HL-60/S4 (cell line): Measurements from ENCODE around the gene NT5C1A.

Experiments
- in situ Hi-C: fragments of 300-500 bp; cut with MboI; formaldehyde crosslinking; loops from 2 replicates; pipeline ENCODE4 v1.14.3; 2022; ENCODE audit warnings: low sequenced_read_pairs

The NT5C1A gene

DNA sequence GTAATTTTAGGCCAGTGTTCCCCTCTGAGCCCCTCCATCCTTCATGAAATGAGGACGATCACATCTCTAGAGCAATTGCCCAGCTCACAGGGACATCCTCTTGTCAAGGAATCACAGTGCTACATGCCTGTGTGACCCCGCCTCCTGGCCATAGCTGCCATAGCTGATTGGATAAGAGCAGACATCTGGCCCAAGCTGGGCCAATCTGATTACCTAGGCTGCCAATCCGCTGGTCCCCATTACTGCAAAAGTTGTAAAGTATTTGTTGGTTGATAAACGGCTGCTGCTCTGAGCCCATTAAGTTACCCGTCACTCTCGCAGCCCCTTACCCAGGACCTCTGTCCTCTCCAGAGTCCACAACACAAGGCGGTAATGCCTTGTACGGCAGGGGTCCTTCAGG, 8.3 kb downstream of the NT5C1A start:
- in situ Hi-C loops: no loop called here

DNA sequence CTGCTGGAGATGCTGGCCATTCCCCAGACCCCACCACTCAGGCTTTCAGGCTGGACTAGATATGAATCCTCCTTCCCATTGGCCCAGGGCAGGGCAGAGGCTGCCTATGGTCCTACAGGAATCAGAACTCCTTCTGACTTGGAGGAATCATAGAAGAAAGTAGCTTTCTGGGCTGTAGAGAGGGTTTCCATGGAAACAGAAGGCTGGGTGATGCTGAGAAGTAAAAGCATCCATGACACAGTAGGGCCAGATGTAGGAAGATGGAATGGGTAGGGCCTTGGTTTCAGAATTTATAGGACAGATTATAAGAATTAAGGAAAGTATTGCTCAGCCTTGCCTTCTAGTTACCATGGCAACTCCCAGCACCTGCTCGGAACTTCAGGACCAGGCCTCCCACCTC, 9.0 kb downstream of the NT5C1A start:
- in situ Hi-C loops: no loop called here

DNA sequence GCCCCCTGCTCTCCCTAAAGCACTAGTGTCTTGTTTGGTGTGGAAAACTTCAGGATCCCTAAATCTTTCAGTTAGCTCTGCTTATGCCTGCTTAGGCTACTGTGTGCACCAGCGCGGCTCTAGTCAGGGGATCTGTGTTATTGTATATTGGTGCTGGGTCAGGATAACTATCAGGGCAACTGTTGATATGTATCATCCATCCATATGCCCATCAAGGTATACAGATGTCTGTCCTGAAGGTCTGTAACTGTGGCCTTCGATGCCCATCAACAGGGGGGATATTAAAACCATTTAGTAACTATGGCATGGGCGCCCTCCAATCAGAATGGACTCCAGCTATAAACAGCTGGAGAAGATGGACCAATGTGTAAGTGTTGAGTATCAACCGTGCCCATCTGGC, 12.4 kb downstream of the NT5C1A start:
- in situ Hi-C loops: no loop called here

DNA sequence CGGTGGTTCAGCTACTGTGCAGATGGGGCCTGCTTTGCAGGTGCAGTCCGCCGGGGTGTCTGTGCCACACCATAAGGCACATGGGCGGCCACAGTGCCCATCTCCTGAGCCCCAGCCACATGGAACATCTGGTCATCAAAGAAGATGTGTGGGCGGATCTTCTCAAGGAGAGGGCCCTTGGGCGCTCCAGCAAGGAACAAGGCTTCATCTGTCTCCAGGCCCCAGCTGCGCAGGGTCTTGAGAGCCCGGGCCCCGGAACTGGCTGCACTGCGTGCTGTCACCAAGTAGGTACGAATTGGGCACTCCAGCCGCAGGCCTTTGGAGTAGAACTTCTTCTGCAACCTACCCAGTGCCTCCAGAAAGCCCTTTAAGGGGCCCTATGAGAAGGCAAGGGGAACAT, 12.8 kb downstream of the NT5C1A start:
- in situ Hi-C loops: no loop called here

DNA sequence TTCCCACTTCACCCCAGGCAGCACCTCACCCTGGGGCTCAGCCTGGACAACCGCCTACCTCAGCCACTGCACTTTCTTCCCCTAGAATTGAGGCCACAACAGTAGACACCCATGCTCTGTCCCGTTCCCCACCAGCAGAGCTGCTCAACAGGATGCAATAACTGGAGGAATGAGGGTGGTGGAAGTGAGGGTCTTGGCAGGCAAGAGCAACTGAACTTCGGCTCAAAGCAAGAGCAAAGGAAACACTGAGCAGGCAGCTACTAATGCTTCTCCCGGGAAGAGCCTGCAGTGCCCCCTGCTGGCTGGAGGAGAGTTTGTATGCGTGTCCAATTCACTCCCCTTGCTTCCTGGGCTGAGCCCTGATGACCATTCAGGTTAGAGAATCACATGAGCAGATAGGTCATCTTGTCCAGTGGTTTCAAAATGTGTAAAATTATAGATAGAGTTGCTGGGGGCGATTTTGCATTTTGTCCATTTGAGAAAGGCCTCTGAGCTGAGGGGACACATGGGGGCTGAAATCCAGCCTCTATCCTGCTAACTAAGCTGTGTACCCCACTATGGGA, 13.9 kb downstream of the NT5C1A start:
- in situ Hi-C loops: no loop called here

DNA sequence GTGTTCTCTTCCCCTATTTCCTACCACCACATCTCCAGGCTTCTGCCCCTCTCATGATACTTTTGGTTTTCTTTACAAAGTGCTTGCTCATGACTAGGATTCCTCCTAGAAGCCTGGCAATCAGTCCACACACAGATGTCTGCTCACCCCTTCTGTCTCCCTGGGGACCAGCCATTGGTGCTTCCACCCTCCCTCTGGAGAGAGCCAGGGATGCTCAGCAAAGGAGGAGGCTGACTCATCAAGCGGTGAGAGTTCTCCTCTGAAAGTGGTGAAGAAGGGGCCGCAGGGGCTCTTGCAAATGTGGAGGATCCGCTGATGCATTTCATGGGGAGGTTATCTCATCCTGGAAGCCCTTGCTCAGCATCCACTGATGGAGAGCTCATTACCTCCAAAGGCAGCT, 14.5 kb downstream of the NT5C1A start:
- in situ Hi-C loops: no loop called here

DNA sequence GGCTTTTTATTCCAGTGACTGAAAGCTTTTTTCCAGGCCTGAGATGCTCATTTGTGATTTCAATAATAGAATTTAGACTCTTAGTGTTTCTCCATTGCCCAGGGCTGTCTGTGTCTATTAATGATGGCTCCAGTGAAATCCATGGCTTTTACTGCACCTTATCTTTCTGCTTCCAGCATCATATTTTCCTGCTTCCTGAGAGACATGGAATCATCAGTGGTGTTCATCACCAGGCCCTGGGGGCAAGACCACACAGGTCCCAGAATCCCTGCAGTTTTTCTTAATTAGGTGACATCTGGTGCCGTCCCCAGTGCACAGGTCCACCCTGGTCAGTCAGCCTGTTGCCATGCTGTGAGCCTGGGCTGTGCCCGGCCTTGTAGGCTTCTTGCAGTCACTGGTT, 15.5 kb downstream of the NT5C1A start:
- in situ Hi-C loops: no loop called here

DNA sequence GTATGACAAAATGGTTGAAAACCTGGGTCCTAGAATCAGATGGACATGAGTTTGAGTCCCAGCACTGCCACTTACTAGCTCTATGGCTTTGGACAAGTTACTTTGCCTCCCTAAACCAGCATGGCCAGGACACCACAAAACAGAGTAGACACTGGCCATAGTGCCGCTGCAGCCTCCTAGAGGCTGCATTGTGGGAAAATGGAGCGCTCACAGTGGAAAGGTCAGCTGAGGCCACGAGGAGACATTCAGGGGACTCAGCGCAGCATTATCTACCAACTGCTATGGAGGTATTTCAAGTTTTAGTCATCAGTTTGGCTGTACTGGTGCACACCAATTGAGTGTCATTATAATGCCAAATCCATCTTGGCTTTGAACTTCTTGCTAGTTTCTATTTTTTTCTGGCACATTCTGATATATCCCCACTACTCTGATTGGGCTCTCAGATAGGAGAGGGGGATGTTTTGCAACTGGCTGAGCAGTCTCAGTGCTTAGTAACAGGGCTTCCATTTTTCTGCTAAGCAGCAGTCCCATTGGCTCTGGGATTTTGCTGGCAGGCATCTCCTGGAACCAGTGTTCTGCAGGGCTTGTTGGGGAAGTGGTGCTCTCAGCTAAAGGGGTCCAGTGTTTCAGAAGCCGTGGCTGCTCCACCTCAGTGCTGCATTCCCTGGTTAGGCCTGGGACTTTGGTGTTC, 16.2 kb downstream of the NT5C1A start:
- in situ Hi-C loops: no loop called here

DNA sequence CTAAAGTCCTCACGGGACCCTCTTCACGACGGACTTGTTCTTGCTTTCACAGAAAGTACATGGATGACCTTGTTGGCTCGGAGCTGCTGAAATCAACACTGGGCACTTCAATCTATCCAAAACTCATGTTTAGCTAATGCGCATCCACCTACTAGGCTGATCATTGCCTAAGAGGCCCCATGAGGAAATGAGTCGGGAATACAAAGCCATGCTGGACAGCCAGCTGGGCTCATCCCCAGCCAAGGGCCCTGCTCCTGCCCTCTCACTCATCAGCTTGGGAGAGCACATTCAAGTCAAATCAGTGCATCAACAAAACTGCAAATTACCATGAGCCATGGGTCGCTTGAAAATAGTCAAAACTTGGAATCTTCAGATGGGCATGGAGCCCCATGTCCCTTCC, 17.6 kb downstream of the NT5C1A start:
- in situ Hi-C loops: no loop called here

DNA sequence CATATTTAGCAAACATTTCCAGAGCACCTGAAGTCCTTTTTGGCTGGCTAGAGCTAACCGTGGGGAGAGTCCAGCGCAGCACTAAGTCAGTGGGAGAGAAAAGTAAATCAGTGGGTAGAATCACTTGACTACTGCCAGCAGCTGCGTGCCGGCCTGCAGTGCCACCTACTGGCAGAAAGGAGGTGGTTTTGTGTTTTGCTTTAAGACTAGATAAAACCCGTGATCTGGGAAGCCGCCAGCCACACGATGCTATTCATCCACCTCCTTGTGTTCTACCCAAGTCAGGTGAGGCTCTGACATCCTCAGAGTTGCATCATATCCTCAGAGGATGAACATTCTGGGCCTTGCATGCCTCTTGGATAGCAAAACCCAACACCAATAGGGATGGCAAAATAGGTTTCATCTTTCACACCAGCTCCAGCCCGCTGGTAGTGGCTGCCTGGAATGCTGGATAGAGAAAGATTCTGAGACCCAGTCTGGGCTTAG, 18.3 kb downstream of the NT5C1A start:
- in situ Hi-C loops: no loop called here

DNA sequence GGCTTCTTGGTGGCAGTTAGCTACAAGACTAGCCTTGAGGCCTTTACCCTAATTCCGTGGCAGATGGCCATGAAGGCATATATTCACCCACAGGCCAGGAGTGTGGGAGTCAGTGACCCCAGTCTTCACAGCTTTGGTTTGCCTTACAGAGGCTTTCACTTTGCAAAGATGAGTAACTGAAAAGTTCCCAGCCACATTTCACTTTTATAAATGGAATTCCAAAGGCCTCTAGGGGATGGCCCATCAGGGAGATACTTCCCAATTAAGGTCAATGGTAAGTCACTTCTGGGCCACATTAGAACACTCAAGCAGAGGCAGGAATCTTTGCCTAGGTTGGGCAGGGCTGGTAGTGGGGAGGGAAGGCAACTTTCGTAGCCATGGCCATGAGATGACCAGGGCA, 19.4 kb downstream of the NT5C1A start:
- in situ Hi-C loops: no loop called here

DNA sequence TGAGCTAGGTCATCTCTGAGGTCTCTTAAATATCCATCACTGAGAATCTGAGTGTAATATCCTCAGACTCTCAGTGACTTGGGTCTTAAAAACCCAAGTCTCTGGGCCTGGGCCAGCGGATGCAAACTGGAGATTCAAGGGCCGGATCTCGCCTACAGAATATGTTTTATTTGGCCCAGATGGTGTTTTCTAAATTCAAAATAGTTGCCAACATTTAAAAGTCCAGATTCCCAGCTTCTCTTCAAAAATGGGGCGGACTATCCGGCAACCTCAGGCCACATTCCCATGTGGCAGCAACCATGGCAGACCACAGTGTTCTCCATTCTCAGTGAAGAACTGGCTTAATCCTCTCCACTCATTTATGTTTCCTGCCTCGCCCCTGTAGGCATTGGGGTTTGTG, 19.8 kb downstream of the NT5C1A start:
- in situ Hi-C loops: no loop called here

DNA sequence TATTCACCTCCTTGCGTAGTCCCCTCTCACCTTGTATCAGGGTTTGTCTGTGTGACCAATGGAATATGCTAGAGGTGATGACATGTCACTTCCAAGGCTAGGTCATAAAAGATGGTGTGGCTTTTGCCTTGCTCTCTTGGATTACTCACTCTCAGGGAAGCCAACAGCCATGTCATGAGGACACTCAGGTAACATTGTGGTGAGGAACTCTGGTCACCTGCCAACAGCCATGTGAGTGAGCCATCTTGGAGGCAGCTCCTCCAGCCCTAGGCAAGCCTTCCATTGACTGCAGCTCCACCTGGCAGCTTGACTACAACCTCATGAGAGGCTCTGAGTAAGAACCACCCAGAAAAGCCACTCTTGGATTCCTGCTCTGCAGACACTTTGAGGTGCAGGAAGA, 21.5 kb downstream of the NT5C1A start:
- in situ Hi-C loops: no loop called here

DNA sequence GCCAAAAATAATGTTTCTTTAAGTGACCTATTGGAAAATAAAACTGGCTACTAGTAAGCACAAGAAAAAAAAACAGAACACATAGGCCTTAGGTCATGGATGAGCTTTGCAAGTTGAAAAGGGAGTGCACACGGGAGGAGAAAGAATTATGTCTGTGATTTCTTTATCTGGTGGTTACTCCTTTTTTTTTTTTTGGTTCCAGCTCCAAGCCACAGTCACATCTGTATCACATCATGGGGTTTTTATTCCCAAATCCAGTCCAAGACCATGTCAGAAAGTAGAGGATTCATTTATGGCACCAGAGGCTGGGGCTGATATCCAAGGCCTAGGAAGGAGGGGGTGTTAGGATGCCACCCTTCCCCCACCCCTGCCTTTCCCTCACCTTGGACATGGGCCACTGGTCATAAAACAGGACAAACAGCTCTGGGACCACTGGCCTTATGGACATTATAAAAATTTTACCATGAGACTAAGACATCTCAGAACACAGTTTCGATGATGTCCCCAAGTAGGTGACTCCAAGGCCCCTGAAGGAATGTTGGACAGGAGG, 22.2 kb downstream of the NT5C1A start:
- in situ Hi-C loops: no loop called here

DNA sequence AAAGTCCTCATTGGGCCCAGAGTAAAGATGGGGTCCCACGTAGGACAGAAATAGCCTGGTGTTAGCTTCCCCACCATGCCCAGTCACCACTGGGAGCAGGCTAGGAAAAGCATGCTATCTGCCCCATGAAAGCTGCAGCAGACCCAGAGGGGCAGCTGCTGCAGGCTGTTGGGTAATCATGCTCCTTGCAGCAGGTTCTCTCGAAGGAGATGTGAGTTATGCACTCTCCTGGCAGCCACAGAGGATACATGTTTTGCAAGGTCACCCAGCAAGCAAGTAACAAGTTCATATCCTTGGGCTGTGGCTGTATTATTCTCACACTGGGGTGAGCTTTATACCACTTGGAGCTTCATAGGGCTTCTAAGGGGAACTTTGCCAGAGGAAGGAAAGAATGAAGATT, 23.4 kb downstream of the NT5C1A start:
- in situ Hi-C loops: no loop called here

DNA sequence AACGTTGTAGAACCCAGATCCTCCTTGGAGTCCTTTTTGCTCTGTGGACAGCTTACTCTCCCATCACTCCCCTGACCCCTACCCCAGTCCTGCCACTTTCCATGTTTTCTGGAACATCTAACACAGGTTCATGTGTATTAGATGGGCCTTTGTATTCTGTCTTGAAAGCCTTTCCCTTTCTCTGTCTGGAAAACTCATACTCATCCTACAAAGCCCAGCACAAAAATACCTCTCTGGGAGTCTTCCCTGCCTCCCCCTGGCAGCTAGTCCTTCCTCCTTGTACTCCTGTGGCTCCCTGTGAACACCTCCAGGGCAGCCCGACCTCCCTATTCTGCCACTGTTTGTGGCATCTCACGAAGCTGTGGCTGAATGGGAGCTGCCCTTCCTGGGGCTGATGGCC, 24.7 kb downstream of the NT5C1A start:
- in situ Hi-C loops: no loop called here

DNA sequence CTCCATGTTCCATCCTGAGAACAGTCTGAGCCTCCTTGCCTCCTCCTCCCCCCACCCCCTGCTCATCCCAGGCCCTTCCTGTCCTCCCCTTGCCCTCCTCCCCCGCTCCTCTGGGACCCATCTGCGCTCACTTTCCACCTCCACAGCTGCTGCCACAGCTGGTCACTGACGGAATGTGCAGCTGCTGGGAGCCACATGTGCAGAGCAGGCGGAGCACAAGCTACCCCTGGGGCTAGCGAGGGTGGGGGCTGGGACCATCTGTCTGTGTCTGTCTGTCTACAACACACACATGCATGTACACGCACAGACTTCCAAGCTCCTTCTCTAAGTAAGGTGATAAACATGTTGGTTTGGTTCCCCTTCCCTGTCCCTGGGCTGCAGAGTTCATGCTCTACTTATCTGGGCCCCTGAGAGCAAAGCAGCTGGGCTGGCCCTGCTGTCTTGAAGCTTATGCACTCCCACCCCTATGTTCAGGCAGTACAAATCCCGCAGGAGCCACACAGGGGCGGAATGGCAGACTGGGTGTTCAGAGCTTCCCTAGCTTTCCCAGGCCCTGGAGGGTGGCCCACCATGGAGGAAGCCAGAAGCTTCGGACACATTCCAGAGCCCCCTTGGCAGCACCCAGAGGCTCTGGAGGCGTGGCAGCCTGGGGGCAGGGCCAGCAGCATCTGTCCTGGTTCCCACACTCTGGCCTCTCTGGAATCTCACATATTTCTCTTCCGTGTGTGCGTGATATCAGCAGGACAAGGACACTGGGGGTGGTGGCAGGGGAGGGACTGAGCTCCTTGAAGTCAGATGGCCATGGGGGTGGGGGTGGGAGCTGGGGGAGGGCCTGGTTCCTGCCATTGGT, 25.4 kb downstream of the NT5C1A start:
- in situ Hi-C loops: no loop called here

DNA sequence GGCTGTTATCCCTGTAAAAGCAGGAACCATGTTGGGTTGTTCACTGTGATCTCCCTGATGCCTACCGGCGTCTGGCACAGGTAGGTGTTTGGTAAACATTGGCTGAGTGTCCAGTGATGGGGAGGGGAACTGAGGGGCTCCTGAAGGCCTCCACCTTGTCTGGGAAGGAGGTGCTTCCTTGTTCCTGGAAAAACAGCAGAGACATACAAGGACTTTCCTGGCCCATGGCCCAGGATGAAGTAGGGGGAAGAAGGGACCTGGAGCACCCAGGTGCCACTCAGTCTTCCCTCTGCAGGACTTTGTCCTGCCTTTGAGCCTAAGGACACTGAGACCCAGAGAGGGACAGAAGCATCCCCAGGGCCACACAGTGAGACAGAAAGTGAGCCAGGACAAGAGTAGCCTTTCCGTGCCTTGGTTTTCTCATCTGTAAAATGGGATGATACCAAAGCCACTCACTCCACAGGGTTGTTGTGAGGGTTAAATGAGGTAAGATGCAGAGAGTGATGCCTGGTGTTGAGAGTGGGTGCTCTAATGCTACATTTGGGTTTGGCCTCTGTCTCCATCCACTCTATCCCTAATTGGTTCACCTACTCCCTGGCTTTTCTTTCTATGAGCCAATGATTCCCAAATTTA, 26.4 kb downstream of the NT5C1A start:
- in situ Hi-C loops: no loop called here

DNA sequence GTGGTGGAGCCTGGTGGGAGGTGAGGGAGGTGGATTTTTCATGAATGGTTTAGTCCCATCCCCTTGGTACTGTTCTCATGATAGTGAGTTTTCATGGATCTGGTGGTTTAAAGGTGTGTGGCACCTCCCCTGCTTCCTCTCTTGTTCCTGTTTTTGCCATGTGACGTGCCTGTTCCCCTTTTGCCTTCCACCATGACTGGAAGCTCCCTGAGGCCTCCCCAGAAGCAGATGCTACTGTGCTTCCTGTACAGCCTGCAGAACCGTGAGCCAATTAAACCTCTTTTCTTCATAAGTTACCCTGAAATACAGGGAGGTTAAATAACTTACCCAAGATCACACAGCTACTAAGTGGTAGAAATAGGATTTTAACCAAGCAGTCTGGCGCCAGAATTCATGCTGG, 28.2 kb downstream of the NT5C1A start:
- in situ Hi-C loops: no loop called here

DNA sequence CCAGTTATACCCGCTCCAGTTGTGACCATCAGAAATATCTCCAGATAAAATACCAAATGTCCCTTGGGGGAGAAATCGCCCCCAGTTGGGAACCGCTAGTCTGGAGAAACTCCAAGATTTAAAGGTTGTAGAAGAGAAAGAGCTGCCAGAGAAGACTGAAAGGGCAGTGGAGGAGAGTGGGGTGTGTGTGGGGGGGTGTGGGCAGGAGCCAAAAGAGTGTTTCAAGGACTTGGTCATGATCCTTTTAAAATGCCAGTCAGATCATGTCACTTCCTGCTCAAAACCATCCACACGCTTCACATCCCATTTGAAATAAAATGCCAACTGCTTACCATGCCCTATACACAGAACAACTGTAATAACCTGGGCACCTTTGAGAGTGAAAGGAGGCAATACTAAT, 29.1 kb downstream of the NT5C1A start:
- in situ Hi-C loops: no loop called here

DNA sequence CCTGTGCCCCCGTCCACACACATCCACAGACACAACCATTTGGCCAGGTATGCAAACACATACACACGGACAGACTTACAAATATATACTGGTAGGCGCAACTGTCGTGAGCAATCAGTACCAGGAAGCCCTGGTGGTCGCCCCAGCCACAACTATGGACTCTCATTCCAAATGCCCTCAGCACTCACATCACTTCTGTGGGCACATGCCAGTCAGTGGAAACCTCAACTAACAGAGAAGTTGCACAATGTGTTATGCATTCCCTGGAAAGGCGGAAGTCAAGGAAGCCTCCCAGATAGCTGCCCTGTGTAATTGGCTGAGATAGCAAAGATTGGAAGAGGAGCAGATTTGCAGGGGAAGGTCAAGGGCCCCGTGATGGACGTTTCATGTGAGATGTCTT, 31.0 kb downstream of the NT5C1A start:
- in situ Hi-C loops: no loop called here
